GM12891 (cell line): ENCODE results near the gene IGFBP1.

Source experiments
- DNase-seq: peaks from one replicate; pipeline ENCODE4 v3.0.0; 2011; ENCODE audit warnings: low spot score; ENCODE audit not compliant: insufficient read length
- FAIRE-seq: peaks from 2 replicates; lab custom pipeline; 2011; peaks lifted over from hg19 to GRCh38; lab: Jason Lieb, UNC
- PAX5 ChIP-seq: IDR thresholded peaks from 2 replicates; pipeline ENCODE4 v1.6.1; 2011; ENCODE audit warnings: low read length, moderate library complexity, mild to moderate bottlenecking; ENCODE audit not compliant: insufficient read depth, severe bottlenecking
- POLR2A ChIP-seq: IDR thresholded peaks from 2 replicates; pipeline ENCODE4 v1.6.1; 2011; ENCODE audit warnings: low read depth, low read length, control low read depth
- POLR2AphosphoS5 ChIP-seq: IDR thresholded peaks from 2 replicates; pipeline ENCODE4 v1.6.1; 2011; ENCODE audit warnings: low read depth, low read length, control low read depth
- POU2F2 ChIP-seq: IDR thresholded peaks from 2 replicates; pipeline ENCODE4 v1.6.1; 2011; ENCODE audit warnings: low read depth, mild to moderate bottlenecking, control low read depth, low read length, moderate library complexity
- SPI1 ChIP-seq: IDR thresholded peaks from 2 replicates; pipeline ENCODE4 v1.6.1; 2011; ENCODE audit warnings: low read depth, low read length, control low read depth
- TAF1 ChIP-seq: IDR thresholded peaks from 2 replicates; pipeline ENCODE4 v1.6.1; 2011; ENCODE audit warnings: low read depth, low read length, control low read depth

The IGFBP1 gene

DNA sequence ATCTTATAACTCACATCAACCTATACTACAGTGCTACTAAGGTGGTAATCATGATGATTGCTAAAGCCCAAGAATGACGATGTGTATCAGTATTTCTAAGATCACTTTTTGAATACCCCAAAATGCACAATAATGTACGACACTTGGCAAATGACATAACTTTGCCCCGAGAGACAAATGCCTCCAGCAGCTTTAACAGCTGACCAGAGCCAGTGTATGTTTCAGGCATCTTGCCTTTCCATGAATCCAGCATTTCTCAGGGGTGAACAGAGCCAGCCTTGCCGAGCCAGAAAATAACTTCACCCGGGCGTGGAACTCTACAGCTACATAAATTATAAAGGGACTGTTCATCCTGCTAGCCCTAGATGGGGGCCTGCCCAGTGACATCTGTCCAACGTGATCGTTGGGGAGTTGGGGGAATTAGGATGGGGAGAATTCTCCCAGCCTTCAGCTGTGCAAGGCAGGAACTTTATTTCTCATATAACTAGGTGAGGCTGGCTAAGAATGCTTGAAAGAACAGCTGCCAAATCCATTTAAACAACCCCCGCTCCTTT is 31.0 kb downstream of the IGFBP1 start:
- no peak for DNase-seq
- FAIRE-seq = no peak
- TF ChIP-seq POU2F2 = no peak

DNA sequence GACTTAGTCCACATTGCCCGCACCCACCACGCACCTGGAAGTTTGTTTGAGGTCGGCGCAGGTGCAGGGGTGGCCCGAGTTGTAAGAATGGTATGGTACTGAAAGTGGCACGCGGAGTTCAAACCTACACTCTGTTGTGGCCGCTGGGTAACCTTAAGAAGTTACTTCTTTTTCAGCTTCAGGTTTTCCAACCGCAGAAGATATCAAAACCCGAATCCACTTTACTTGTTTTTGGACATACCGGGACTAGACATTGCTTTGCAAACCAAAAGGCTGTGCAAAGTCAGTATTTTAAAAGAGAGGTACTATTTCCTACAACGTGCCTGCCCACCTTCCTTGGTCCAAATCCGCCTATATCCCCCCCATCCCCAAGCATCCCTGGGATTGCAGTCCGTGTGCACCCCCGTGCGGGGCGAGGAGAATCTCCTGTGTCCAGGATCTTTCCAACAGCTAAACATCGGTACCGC is 31.7 kb downstream of the IGFBP1 start:
- FAIRE-seq = no peak
- DNase-seq = no peak
- TF ChIP-seq PAX5 (no peak), TAF1 (no peak), POLR2A (no peak), SPI1 (no peak), POLR2AphosphoS5 (no peak), POU2F2 (no peak)

DNA sequence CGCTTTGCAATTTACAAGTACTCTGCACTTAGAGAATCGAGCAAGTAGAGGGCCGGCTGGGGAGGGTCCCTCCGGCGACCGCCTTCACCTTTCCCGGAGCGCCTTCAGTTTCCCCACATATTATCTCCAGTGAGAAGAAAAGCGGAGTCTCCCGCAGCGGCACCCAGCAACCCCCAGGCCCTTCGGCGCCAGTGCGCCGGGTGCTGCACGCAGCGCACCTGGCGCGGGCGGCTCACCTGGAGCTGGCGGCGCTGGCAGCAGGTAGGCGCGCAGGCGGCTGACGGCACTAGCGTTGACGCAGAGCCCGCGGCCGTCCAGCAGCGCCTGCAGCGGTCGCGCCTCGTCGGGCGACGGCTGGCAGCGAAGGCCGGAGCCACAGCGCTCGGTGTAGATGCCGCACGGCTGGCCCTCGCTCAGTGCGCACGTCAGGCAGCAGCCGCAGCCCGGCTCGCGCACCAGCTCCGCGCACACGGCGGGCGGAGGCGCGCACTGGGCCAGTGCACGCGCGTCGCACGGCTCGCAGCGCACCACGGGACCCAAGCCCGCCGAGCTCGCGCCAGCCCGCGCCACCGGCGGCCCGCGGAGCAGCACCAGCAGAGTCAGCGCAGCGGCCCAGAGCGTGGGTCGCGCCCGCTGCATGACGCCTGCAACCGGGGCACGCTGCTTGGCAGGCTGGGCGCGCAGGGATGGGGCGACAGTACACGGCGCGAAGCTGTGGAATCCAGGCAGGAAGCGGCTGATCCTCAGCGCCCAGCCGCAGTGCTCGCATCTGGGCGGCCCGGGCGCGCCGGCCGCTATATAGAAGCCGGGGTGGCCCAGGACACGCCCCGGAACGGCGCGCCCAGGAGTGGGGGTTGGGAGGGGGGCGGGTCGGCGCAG is 32.5 kb downstream of the IGFBP1 start, which contains the start of gene IGFBP3:
IGFBP3 (minus strand) TSS at position 771 of the 879 bp plus-strand sequence; CDS start at position 639, 132 bp downstream.
- TF ChIP-seq TAF1 (no peak), POU2F2 (no peak), POLR2A (no peak), SPI1 (no peak), POLR2AphosphoS5 (no peak), PAX5 (no peak)
- FAIRE-seq (no peak), DNase-seq (no peak)

DNA sequence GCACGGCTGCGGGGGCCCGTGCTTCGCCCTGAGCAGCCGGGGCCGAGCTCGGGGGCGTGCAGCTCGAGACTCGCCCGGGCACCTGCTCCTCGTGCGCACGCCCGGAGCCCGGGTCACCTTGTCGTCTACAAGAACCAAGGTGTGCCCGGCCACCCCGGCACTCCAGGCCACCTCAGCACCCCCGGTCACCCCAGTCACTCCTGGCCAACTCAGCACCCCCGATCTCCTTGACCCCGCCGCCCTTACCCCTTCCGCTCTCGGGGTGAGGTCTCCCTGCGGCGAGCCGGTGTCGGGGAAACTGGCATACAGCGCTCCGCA is 33.1 kb downstream of the IGFBP1 start:
- TF ChIP-seq PAX5 (no peak), SPI1 (no peak), POLR2A (no peak), TAF1 (no peak), POU2F2 (no peak), POLR2AphosphoS5 (no peak)
- FAIRE-seq = no peak
- DNase-seq = no peak

DNA sequence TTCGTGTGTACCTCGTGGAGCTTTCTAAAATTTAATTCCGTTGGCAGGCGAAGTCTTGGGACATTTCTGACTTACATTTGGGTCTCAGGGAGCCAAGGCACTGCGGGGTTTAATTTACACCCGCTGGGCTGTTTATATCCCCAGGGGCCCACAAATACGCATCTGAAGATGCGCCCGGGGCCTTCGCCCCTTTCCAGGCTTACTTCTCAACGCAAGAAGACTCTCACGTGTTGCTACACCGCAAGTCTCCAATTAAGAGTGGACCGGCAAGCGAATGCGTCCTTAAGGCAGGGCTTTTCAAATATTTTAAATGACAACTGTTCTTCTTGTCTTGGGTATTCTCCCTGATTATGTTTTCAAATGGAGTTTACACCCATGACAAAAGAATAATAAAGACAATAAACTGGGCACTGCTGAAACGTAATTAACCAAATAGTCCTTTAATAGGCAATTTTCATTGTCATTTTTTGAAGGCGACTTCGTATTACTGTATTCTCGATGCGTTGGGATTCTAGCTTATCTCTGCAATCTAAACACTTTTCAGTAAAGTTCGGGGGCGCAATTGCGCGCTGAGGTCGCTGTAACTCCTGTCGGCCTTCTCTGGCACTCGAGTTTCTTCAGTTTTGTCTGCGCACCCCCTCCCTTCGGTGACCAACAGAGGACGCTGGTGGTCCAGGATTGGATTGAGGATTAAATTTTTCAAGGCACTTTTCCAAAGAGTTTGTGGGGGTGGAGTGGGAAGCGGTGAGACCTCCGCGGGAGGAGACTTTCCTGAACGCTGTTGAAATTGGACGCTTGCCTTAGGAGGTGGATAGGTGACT is 33.6 kb downstream of the IGFBP1 start:
- FAIRE-seq (no peak), DNase-seq (no peak)
- TF ChIP-seq SPI1 (no peak), POLR2AphosphoS5 (no peak), POU2F2 (no peak), TAF1 (no peak), POLR2A (no peak), PAX5 (no peak)

DNA sequence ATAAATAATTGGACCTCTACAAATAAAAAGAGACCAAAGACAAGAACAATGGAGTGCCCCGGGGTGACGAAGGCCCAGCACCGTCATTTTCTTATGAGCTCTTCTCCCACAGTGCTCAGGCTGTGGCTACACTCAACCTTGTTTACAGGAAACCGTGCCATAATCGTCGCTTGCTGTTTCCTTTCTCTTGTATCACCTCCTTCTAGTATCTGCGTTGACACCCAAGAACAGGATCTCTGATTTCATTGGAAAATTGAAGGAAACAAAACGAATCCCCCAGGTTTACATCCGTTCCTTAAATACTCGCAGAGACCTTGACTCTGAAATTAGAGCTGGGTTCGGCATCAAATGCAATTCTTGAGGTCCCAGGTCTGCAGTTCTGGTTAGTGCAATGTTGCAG is 34.5 kb downstream of the IGFBP1 start:
- DNase-seq (no peak), FAIRE-seq (no peak)
- TF ChIP-seq PAX5 (no peak), POLR2AphosphoS5 (no peak), POLR2A (no peak), POU2F2 (no peak), TAF1 (no peak), SPI1 (no peak)

DNA sequence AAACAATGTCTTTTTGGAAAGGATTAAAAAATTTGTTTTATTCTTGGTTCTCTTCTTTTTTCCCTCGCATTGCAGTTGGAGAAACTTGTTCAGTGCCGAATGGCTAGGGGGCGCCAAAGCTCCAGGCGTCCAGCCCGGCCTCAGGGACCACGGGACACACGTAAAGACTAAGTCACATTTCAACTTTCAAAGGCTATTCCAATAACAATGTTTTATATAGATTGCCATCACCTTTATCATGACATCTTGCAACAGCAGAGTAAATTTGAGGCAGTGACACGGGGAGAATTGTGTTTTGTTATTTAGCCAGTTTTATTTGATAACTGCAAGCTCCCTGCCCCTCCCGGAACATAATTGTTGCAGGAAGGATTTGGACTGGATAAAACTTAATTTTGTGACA is 35.0 kb downstream of the IGFBP1 start:
- TF ChIP-seq TAF1 = no peak
- TF ChIP-seq POU2F2 = no peak
- FAIRE-seq (no peak), DNase-seq (no peak)

DNA sequence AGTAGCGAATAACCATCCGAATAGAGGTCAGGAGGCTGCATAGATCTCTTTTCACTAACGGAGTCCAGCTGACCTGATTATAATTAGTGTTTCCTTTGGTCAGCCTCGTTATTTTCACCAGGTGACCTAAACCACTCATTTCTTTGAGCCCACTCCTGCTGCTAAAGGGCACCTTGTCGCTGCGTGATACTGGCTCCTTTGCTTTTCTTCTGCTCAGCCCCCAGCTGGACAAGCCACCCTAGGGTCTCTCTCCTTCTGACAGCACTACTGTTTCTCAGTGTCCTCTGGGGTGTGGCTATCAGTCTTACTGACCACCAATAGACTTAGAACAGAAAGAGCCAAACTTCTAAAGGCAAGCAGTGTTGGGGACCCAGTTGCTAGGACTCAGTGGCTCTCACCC is 35.5 kb downstream of the IGFBP1 start:
- no peak for FAIRE-seq
- TF ChIP-seq SPI1 (no peak), PAX5 (no peak), POLR2AphosphoS5 (no peak), POU2F2 (no peak), TAF1 (no peak), POLR2A (no peak)

DNA sequence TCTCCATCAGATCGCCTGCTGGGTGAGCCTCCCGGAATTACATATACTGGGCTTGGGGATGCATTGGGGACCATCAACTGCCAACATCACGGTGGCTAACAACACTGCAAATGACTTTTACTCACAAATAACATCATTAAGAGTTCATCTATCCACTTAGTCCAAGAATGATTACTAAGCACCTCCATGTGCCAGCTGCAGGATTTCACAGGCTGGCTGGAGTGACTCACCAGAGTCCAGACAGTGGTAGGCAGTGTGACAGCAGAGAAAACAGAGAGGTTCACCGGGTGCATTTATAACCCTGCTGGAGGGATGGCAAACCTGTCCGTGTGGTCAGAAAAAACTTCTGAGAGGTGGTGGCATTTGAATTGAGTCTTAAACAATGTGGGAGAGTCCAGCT is 36.0 kb downstream of the IGFBP1 start:
- no peak for TF ChIP-seq PAX5
- no peak for TF ChIP-seq TAF1
- no peak for TF ChIP-seq POLR2A
- no peak for TF ChIP-seq SPI1
- TF ChIP-seq POU2F2 = no peak
- no peak for TF ChIP-seq POLR2AphosphoS5
- DNase-seq (no peak), FAIRE-seq (no peak)

More for the DNA sequence above, 35.5 kb downstream of the IGFBP1 start:
- no peak for DNase-seq
